Gastrocnemius medialis (tissue), 4 donors: Measurements from ENCODE around the gene EPHA5. TPM values are rescaled to one million over a fixed set of nuclear protein-coding genes. Genes with fewer than 3 reads are reported as not detected.

Experiments
- ATAC-seq, 2 donors: fragments of 150-250 bp; one replicate each; pipeline ENCODE4 v1.9.1; 2016
- DNase-seq, 2 donors: peaks; one replicate each; pipeline ENCODE4 v3.0.0-alpha.2; 2019
- H3K27ac ChIP-seq, 4 donors: fragments of 200-600 bp; sonication (generic); 1 replicate in 1 of 4; 2 replicates in 3 of 4; pipeline ENCODE4 v1.5.1; 2016 to 2018; ENCODE audit warnings: mild to moderate bottlenecking in 2 of 4, moderate library complexity in 1 of 4
- H3K27me3 ChIP-seq, 3 donors: fragments of 200-600 bp; sonication (generic) in 2 of 3; 1 replicate in 1 of 3; 2 replicates in 2 of 3; pipeline versions ENCODE4 v1.5.1 to v1.6.0; 2016 to 2019; ENCODE audit warnings: mild to moderate bottlenecking in 1 of 3, moderate library complexity in 1 of 3
- H3K36me3 ChIP-seq, 2 donors: fragments of 200-600 bp; sonication (generic) in 1 of 2; one replicate each; pipeline ENCODE4 v1.5.1; 2017 to 2018
- H3K4me1 ChIP-seq, 2 donors: fragments of 200-600 bp; sonication (generic) in 1 of 2; one replicate each; pipeline ENCODE4 v1.5.1; 2016 to 2017; ENCODE audit warnings: mild to moderate bottlenecking in 2 of 2
- H3K4me3 ChIP-seq, 4 donors: fragments of 200-600 bp; sonication (generic) in 3 of 4; 1 replicate in 1 of 4; 2 replicates in 3 of 4; pipeline ENCODE4 v1.5.1; 2016 to 2019; ENCODE audit warnings: mild to moderate bottlenecking in 2 of 4
- H3K9me3 ChIP-seq, 3 donors: fragments of 200-600 bp; sonication (generic) in 2 of 3; 1 replicate in 1 of 3; 2 replicates in 2 of 3; pipeline ENCODE4 v1.5.1; 2016 to 2019
- POLR2A ChIP-seq, 2 donors: fragments of 450-650 bp; IDR thresholded peaks; one replicate each; pipeline ENCODE4 v1.6.1; 2017; ENCODE audit warnings: antibody characterized with exemption in 2 of 2, mild to moderate bottlenecking in 2 of 2, moderate library complexity in 2 of 2
- in situ Hi-C, 4 donors: fragments of 200-750 bp; cut with MboI; loops; one replicate each; pipeline versions ENCODE4 v1.15.0 to v1.8.0; 2017; ENCODE audit warnings: low sequenced_read_pairs in 4 of 4
- intact Hi-C: fragments of 100-400 bp; cut with DNase I; formaldehyde crosslinking; loops from one replicate; pipeline ENCODE4 v1.15.1; 2023; ENCODE audit warnings: low total_unique reads
- total RNA-seq, 4 donors: library from RNA; depleted of rRNA; stranded (reverse); fragments of >200 nt; gene quantifications; one replicate each; pipeline versions ENCODE4 v1.1.0 to v1.2.3, GENCODE V29; 2016
- TF ChIP-seq, protein P1 (sequence below), 5 experiments: fragments of 450-650 bp in 3 of 5; fragments of 200-600 bp in 2 of 5; sonication (generic) in 2 of 5; IDR thresholded peaks in 4 of 5; conservative IDR thresholded peaks in 1 of 5; 1 replicate in 4 of 5; 2 replicates in 1 of 5; pipeline ENCODE4 v1.5.1; 2016 to 2019; ENCODE audit warnings: antibody characterized with exemption in 5 of 5, mild to moderate bottlenecking in 3 of 5, moderate library complexity in 3 of 5

Gene EPHA5
- total RNA-seq, 4 donors from 2014 or later: not detected

DNA sequence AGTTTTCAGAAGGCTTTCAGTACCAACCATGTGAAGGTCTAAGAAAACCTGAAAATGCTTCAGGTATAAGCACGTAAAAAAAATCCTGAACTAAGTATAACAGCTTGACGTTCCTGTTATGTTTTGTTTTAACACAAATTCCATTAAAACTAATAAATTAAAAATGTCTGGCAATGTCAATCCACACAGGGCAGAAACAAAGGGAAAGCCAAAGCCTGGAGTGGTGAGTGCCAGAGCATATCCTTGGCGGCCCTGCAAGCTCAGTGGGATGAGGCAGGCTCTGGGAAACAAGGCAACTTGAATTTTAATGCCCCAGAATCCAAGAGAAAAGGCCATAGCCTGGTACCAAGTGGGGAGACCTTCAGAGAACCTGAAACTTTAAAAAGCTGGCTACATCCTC lies 78.2 kb downstream of the EPHA5 start:
- in situ Hi-C loops (no loop called here), intact Hi-C loops (no loop called here)
- ATAC-seq: no peak
- TF ChIP-seq POLR2A (IDR thresholded peaks at IDR 0.05): no peak
- TF ChIP-seq, protein P1, sequence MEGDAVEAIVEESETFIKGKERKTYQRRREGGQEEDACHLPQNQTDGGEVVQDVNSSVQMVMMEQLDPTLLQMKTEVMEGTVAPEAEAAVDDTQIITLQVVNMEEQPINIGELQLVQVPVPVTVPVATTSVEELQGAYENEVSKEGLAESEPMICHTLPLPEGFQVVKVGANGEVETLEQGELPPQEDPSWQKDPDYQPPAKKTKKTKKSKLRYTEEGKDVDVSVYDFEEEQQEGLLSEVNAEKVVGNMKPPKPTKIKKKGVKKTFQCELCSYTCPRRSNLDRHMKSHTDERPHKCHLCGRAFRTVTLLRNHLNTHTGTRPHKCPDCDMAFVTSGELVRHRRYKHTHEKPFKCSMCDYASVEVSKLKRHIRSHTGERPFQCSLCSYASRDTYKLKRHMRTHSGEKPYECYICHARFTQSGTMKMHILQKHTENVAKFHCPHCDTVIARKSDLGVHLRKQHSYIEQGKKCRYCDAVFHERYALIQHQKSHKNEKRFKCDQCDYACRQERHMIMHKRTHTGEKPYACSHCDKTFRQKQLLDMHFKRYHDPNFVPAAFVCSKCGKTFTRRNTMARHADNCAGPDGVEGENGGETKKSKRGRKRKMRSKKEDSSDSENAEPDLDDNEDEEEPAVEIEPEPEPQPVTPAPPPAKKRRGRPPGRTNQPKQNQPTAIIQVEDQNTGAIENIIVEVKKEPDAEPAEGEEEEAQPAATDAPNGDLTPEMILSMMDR (IDR thresholded peaks at IDR 0.05 in 4 of 5, conservative IDR thresholded peaks at IDR 0.05 in 1 of 5): no peak
- Histone ChIP-seq H3K27me3 (no peaks in the 10 kb centered on the region), H3K4me3 (no peak overlapping the region), H3K27ac (no peak overlapping the region), H3K4me1 (no peaks in the 10 kb centered on the region), H3K9me3 (no peaks in the 10 kb centered on the region), H3K36me3 (no peaks in the 10 kb centered on the region)
- DNase-seq: no peak

DNA sequence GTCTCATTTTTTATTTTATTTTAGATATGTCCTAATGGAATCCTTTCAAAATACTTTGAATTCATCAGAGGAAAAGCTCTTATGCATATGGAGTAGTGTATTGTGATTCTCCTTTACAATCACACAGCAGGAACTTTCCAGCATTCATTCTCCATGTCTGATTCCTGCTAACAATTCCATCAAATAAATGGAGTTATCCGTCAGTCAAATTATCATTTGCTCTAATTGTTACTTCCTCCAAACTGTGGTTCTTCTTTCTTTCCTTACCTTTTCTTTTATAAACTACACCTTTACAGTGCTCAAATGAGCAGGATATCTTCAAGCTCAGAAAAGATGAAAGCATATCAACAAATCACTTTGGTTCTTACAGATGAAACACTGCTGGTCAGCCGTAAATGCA lies 80.4 kb downstream of the EPHA5 start:
- no peak for TF ChIP-seq POLR2A (IDR thresholded peaks at IDR 0.05)
- TF ChIP-seq, protein P1 (IDR thresholded peaks at IDR 0.05 in 4 of 5, conservative IDR thresholded peaks at IDR 0.05 in 1 of 5): no peak
- intact Hi-C loops: no loop called here
- no peaks in the 10 kb centered on the region for H3K4me1 ChIP-seq
- H3K27ac ChIP-seq: no peak overlapping the region
- H3K36me3 ChIP-seq: no peaks in the 10 kb centered on the region
- in situ Hi-C loops: no loop called here
- DNase-seq: no peak
- no peaks in the 10 kb centered on the region for H3K27me3 ChIP-seq
- H3K9me3 ChIP-seq: no peaks in the 10 kb centered on the region
- ATAC-seq: no peak
- H3K4me3 ChIP-seq: no peak overlapping the region

DNA sequence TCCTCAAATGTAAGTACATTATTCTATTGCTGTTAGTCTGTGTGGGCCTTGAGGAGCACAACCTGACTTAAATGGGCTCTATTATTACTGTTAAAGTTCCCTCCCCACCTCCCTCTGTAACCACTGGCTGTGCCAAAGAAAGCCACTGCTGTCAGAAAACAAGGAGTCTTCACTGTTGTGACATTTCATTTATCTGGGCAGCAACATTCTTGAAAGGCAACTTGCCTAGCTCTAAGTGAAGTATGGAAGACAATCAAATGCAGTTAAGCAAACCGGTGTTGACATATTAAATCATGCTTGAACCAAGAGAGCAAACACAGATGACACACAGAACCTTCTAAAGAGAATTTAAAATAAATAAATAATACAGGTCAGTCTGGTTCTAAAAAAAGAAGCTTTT lies 81.0 kb downstream of the EPHA5 start:
- no peaks in the 10 kb centered on the region for H3K4me1 ChIP-seq
- intact Hi-C loops: no loop called here
- TF ChIP-seq, protein P1 (IDR thresholded peaks at IDR 0.05 in 4 of 5, conservative IDR thresholded peaks at IDR 0.05 in 1 of 5): no peak
- TF ChIP-seq POLR2A (IDR thresholded peaks at IDR 0.05): no peak
- H3K27ac ChIP-seq: no peak overlapping the region
- in situ Hi-C loops: no loop called here
- no peak for ATAC-seq
- no peaks in the 10 kb centered on the region for H3K36me3 ChIP-seq
- no peak overlapping the region for H3K4me3 ChIP-seq
- no peaks in the 10 kb centered on the region for H3K9me3 ChIP-seq
- DNase-seq: no peak
- H3K27me3 ChIP-seq: no peaks in the 10 kb centered on the region

DNA sequence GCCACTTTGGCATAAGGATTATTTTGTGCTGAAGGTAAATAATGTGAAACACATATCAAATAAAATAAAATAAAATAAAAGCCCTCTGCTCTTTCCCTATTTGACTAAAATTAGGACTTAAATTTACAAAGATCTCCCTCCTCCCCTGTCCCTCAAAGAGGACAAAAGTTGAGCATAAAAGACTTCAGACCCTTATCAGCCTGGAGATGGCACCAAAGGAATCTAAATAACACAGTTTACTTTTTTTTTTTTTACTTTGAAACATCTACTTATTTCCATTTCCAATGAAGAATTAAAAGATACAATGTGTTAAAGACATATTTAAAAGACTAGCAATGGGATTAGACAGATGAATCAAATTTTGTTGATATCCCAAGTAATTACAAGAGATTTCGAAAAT lies 89.7 kb downstream of the EPHA5 start:
- Histone ChIP-seq H3K9me3 (no peaks in the 10 kb centered on the region), H3K27me3 (no peaks in the 10 kb centered on the region), H3K36me3 (no peaks in the 10 kb centered on the region), H3K27ac (no peak overlapping the region), H3K4me3 (no peak overlapping the region), H3K4me1 (no peaks in the 10 kb centered on the region)
- no peak for TF ChIP-seq POLR2A (IDR thresholded peaks at IDR 0.05)
- TF ChIP-seq, protein P1 (IDR thresholded peaks at IDR 0.05 in 4 of 5, conservative IDR thresholded peaks at IDR 0.05 in 1 of 5): no peak
- no peak for DNase-seq
- intact Hi-C loops: no loop called here
- in situ Hi-C loops: no loop called here
- ATAC-seq: no peak

DNA sequence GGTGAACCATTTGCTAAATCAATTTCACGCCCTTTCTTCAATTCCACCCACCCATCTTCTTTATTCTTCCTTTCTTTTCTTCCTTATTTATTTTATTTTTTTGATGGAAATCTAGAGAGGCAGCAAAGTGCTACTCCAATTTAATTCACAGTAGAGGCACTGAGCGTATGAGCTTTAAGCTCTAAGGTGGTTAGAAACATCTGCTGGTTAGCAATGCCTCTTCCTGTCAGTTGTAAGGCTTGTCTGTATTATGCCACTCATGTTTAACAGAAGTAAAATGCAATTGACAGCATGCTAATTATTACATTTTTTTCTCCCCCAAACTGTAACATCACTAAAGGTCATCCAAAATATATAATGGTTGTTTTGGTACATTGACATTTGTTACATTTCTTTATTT lies 103.8 kb downstream of the EPHA5 start:
- intact Hi-C loops (no loop called here), in situ Hi-C loops (no loop called here)
- Histone ChIP-seq H3K9me3 (no peaks in the 10 kb centered on the region), H3K36me3 (no peaks in the 10 kb centered on the region), H3K27ac (no peak overlapping the region), H3K4me3 (no peak overlapping the region), H3K4me1 (no peaks in the 10 kb centered on the region), H3K27me3 (no peaks in the 10 kb centered on the region)
- no peak for DNase-seq
- TF ChIP-seq, protein P1 (IDR thresholded peaks at IDR 0.05 in 4 of 5, conservative IDR thresholded peaks at IDR 0.05 in 1 of 5): no peak
- TF ChIP-seq POLR2A (IDR thresholded peaks at IDR 0.05): no peak
- no peak for ATAC-seq
